ENCODE results near the gene TM9SF1. TPM values are rescaled to one million over a fixed set of nuclear protein-coding genes. Genes with fewer than 3 reads are reported as not detected.
A peak's percentile ranks its signal among the peaks of the same experiment; 100 is the strongest.

Gene TM9SF1
- 27.4 and 35.2 TPM in 2 replicates for total RNA-seq (2014; rRNA removed; shearing (Covaris generic))

- DNase-seq: peak; percentile 97
- Histone ChIP-seq H3K4me3 (ENCODE audit: insufficient read depth, low read depth, low read length) (peak within 1 kb of the TSS; percentile 88), H3K36me3 (replicated peaks; ENCODE audit: control insufficient read depth, insufficient read depth, low read length) (peaks cover 1% of the 10 kb centered on the region; the same call in 1 of the 2 replicates), H3K27me3 (ENCODE audit: control insufficient read depth, insufficient read depth, low read length) (no peaks in the 10 kb centered on the region)
Observed at GRCh38 chr14:24195186-24196070, at the start of gene TM9SF1. TSS of gene TM9SF1 (minus strand) at chr14:24195441. CDS start at chr14:24195019, 422 bp downstream.

GRCh38 chr14:24243336-24243836 is 48.1 kb upstream of the TM9SF1 start:
- Histone ChIP-seq H3K4me3 (ENCODE audit: insufficient read depth, low read depth, low read length) (peak overlapping the region; percentile 75), H3K36me3 (replicated peaks; ENCODE audit: control insufficient read depth, insufficient read depth, low read length) (peaks cover 18% of the 10 kb centered on the region), H3K27me3 (ENCODE audit: control insufficient read depth, insufficient read depth, low read length) (no peaks in the 10 kb centered on the region; the same call in 1 of the 2 replicates)
- peak; percentile 32 for DNase-seq

- peak; percentile 99 for DNase-seq
- no peaks in the 10 kb centered on the region; the same call in 1 of the 2 replicates for H3K27me3 ChIP-seq (ENCODE audit: control insufficient read depth, insufficient read depth, low read length)
- peaks cover 23% of the 10 kb centered on the region for H3K36me3 ChIP-seq (replicated peaks; ENCODE audit: control insufficient read depth, insufficient read depth, low read length)
- peak overlapping the region; percentile 75 for H3K4me3 ChIP-seq (ENCODE audit: insufficient read depth, low read depth, low read length)
Observed at GRCh38 chr14:24241829-24242443, 46.7 kb upstream of the TM9SF1 start.

DNA sequence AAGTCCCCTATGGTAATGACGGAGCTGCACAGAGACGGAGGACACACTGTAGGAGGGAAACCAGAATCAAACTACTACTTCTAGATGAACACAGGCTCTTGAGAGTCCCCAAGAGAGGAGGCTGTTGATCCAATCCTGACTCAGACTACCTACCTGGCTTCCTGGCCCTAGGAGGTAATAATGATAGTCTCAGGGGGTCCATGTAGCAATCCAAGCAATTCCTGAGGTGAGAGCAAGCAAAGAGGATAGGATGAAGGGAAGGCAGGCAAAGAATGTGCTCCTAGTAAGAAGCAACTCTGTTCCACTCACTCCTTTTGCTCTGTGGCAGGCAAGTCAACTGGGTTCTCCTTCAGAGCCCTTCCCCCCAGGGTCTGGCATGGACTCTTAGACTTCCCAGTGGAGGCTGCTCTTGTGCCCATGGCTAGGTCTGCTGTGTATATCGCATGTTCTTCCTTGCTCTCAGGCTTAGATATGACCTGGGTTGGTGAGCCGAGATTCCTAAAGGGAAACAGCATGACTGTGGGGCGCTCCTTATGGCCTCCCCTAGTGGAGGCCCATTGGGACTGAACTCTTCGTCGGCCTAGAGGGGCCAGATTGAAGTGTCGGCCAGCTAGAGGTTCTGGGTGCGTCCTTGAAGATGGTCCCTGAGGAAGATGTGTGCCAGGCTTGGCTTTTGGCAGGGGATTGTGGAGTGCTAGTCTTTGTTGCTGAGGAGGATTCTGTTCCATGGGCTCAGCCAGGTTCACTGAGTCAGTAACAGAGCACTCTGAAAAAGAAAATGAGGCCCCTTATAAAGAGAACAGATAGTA is 45.1 kb upstream of the TM9SF1 start:
- no peak for DNase-seq
- Histone ChIP-seq H3K36me3 (replicated peaks; ENCODE audit: control insufficient read depth, insufficient read depth, low read length) (peaks cover 28% of the 10 kb centered on the region), H3K27me3 (ENCODE audit: control insufficient read depth, insufficient read depth, low read length) (no peaks in the 10 kb centered on the region; the same call in 1 of the 2 replicates), H3K4me3 (ENCODE audit: insufficient read depth, low read depth, low read length) (no peak overlapping the region)

GRCh38 chr14:24238527-24239037 is 43.3 kb upstream of the TM9SF1 start:
- Histone ChIP-seq H3K27me3 (ENCODE audit: control insufficient read depth, insufficient read depth, low read length) (no peaks in the 10 kb centered on the region; the same call in 1 of the 2 replicates), H3K4me3 (ENCODE audit: insufficient read depth, low read depth, low read length) (no peak overlapping the region), H3K36me3 (replicated peaks; ENCODE audit: control insufficient read depth, insufficient read depth, low read length) (peaks cover 28% of the 10 kb centered on the region)
- DNase-seq: no peak

- no peak for DNase-seq
- Histone ChIP-seq H3K36me3 (replicated peaks; ENCODE audit: control insufficient read depth, insufficient read depth, low read length) (peaks cover 28% of the 10 kb centered on the region), H3K27me3 (ENCODE audit: control insufficient read depth, insufficient read depth, low read length) (no peaks in the 10 kb centered on the region), H3K4me3 (ENCODE audit: insufficient read depth, low read depth, low read length) (no peak overlapping the region)
Observed at GRCh38 chr14:24238123-24238522, 42.9 kb upstream of the TM9SF1 start.

DNA sequence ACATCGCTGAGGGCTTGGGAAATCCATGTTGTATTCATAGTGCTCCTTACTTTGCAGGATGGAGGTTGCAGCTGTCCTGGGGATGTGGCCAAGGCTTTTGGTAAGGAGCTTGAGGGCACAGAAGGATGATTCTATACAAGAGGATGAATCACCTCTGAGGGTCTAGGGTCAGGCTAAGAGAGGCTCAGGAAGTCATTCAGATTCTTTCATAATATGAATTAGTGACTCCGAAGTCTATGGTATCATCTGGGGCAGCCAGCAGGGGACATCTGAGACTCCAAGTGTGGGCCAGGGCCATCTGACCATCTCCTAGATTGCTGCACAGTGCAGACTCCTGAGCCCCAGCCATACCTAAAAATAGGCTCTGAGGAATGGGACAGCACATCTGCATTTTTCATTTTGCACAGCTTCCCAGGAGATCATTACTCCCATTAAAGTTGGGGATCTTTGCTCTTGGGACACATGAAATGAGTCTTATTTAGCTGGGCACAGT is 42.3 kb upstream of the TM9SF1 start:
- no peaks in the 10 kb centered on the region for H3K27me3 ChIP-seq (ENCODE audit: control insufficient read depth, insufficient read depth, low read length)
- DNase-seq: no peak
- peaks cover 28% of the 10 kb centered on the region for H3K36me3 ChIP-seq (replicated peaks; ENCODE audit: control insufficient read depth, insufficient read depth, low read length)
- H3K4me3 ChIP-seq (ENCODE audit: insufficient read depth, low read depth, low read length): no peak overlapping the region

- Histone ChIP-seq H3K4me3 (ENCODE audit: insufficient read depth, low read depth, low read length) (no peak overlapping the region), H3K27me3 (ENCODE audit: control insufficient read depth, insufficient read depth, low read length) (no peaks in the 10 kb centered on the region), H3K36me3 (replicated peaks; ENCODE audit: control insufficient read depth, insufficient read depth, low read length) (peaks cover 28% of the 10 kb centered on the region)
- DNase-seq: no peak
Observed at GRCh38 chr14:24236689-24237462, 41.6 kb upstream of the TM9SF1 start.

GRCh38 chr14:24235804-24236688 is 40.8 kb upstream of the TM9SF1 start:
- DNase-seq: no peak
- peaks cover 28% of the 10 kb centered on the region for H3K36me3 ChIP-seq (replicated peaks; ENCODE audit: control insufficient read depth, insufficient read depth, low read length)

GRCh38 chr14:24234095-24235005 is 39.1 kb upstream of the TM9SF1 start:
- no peak for DNase-seq
- Histone ChIP-seq H3K36me3 (replicated peaks; ENCODE audit: control insufficient read depth, insufficient read depth, low read length) (peaks cover 13% of the 10 kb centered on the region), H3K4me3 (ENCODE audit: insufficient read depth, low read depth, low read length) (no peak overlapping the region), H3K27me3 (ENCODE audit: control insufficient read depth, insufficient read depth, low read length) (no peaks in the 10 kb centered on the region)

More at GRCh38 chr14:24235804-24236688, 40.8 kb upstream of the TM9SF1 start:
- H3K27me3 ChIP-seq (ENCODE audit: control insufficient read depth, insufficient read depth, low read length): no peaks in the 10 kb centered on the region
- no peak overlapping the region for H3K4me3 ChIP-seq (ENCODE audit: insufficient read depth, low read depth, low read length)

- Histone ChIP-seq H3K4me3 (ENCODE audit: insufficient read depth, low read depth, low read length) (peak overlapping the region; percentile 87), H3K27me3 (ENCODE audit: control insufficient read depth, insufficient read depth, low read length) (no peaks in the 10 kb centered on the region), H3K36me3 (replicated peaks; ENCODE audit: control insufficient read depth, insufficient read depth, low read length) (peaks cover 10% of the 10 kb centered on the region)
- DNase-seq: no peak
Observed at GRCh38 chr14:24233538-24233866, 38.3 kb upstream of the TM9SF1 start.
